HUES6 (cell line): ENCODE results near the gene ZNF879.

Experiments
- H3K27ac ChIP-seq: 2 replicates; pipeline ENCODE4 v1.7.0; 2013; ENCODE audit warnings: low read depth, mild to moderate bottlenecking, low read length, inconsistent platforms
- H3K27me3 ChIP-seq: 2 replicates; pipeline ENCODE4 v1.6.1; 2013; ENCODE audit warnings: low read length; ENCODE audit not compliant: control insufficient read depth, insufficient read depth
- H3K36me3 ChIP-seq: 2 replicates; pipeline ENCODE4 v1.6.1; 2013; ENCODE audit warnings: low read length; ENCODE audit not compliant: control insufficient read depth, insufficient read depth
- H3K4me1 ChIP-seq: 2 replicates; pipeline ENCODE4 v1.6.1; 2013; ENCODE audit warnings: low read length; ENCODE audit not compliant: control insufficient read depth, insufficient read depth
- H3K4me3 ChIP-seq: 2 replicates; pipeline ENCODE4 v1.5.1; 2013; ENCODE audit warnings: low read depth, low read length
- H3K9ac ChIP-seq: one replicate; pipeline ENCODE4 v1.6.1; 2013; ENCODE audit warnings: mild to moderate bottlenecking, low read length
- H3K9me3 ChIP-seq: 2 replicates; pipeline ENCODE4 v1.6.1; 2013; ENCODE audit warnings: low read depth, low read length; ENCODE audit not compliant: control insufficient read depth, insufficient read depth

Gene ZNF879

DNA sequence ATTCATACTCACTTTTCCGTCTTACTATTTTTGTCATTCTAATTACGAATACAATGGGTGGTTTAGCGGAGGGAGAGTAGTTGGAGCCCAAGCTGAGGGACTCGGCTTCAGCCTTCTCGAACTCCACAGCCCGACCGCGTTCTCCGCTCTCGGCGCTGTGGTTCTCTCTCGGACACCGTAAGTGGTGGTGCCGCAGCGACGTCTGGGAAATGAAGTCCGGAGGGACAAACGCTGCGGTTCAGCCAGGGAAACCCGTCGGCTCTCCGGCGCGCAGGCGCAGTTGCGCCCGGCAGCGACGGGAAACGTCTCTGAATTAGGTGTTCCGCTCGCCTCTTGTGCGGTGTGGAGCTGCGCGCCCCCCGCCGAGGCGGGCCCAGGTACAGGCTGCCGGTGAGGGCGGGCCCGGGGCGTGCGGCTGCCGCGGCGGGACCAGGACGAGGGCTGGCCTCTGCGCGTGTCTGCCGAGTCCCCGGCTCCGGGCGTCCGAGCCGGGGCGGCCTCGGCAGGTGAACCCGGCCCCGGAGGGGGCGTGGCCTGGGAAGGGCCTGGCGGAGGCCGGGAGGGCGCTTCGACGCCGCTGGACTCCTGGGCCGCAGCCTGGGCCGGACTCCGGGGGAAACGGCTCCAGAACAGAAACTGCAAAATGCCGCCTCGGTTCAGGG, at the start of gene ZNF879:
Gene ZNF879 (plus strand): TSS at position 277 of the 662 bp plus-strand sequence. CDS start 1,201 bp downstream, outside the sequence.
- Histone ChIP-seq H3K9ac (peak within 1 kb of the TSS; percentile 25), H3K27me3 (no peaks in the 10 kb centered on the region), H3K9me3 (peaks cover 41% of the 10 kb centered on the region), H3K4me1 (no peaks in the 10 kb centered on the region), H3K27ac (no peak within 1 kb of the TSS), H3K36me3 (peaks cover 22% of the 10 kb centered on the region), H3K4me3 (peak within 1 kb of the TSS; percentile 80)

GRCh38 chr5:178981381-178981780, 42.2 kb upstream of the ZNF879 start:
- Histone ChIP-seq H3K9me3 (peaks cover 82% of the 10 kb centered on the region), H3K36me3 (no peaks in the 10 kb centered on the region), H3K4me3 (no peak overlapping the region), H3K27ac (no peak overlapping the region), H3K4me1 (no peaks in the 10 kb centered on the region), H3K9ac (no peak overlapping the region), H3K27me3 (no peaks in the 10 kb centered on the region)

DNA sequence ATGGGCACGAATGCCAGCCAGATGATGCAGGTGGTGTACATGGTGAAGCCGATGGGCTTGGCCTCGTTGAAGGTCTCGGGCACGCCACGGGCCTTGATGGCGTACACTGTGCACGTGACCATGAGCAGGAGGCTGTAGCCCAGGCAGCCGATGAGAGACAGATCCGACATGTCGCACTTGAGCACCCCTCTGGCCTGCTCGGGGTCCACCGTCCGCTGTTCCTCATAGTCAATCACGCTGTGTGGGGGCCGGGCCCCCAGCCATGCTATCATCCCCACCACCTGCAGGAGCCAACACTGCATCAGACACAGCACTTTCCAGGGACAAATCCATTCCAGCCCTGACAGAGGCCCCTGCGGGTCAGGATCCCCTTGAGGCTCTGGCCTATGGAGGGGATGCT, 40.7 kb upstream of the ZNF879 start:
- H3K36me3 ChIP-seq = no peaks in the 10 kb centered on the region
- H3K27ac ChIP-seq = no peak overlapping the region
- H3K9me3 ChIP-seq = peaks cover 84% of the 10 kb centered on the region
- no peaks in the 10 kb centered on the region for H3K4me1 ChIP-seq
- H3K27me3 ChIP-seq = no peaks in the 10 kb centered on the region
- H3K9ac ChIP-seq = no peak overlapping the region
- no peak overlapping the region for H3K4me3 ChIP-seq

DNA sequence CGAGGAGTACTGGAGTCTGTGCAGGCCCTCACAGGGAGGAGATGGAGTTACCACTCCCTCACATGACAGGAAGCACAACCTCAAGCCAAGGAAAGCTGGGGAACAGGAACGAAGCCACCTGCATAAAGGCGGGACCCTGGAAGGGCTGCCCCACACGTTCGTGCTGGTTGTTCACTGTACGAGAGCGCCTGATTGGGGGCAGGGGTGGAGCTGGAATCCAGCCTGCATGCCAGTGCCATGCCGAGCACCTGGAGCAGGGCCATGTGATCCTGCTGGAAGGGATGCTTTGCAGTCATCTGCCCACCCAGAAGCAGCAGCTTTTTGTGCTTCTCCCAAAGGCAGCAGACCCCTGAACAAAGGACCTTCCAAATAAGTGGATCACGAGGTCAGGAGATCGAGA, 39.9 kb upstream of the ZNF879 start:
- H3K36me3 ChIP-seq = no peaks in the 10 kb centered on the region
- no peak overlapping the region for H3K27ac ChIP-seq
- H3K9me3 ChIP-seq = peaks cover 85% of the 10 kb centered on the region
- H3K4me1 ChIP-seq = no peaks in the 10 kb centered on the region
- no peaks in the 10 kb centered on the region for H3K27me3 ChIP-seq
- no peak overlapping the region for H3K4me3 ChIP-seq
- no peak overlapping the region for H3K9ac ChIP-seq

- H3K9me3 ChIP-seq = peaks cover 84% of the 10 kb centered on the region
- no peaks in the 10 kb centered on the region for H3K4me1 ChIP-seq
- no peak overlapping the region for H3K9ac ChIP-seq
- H3K27ac ChIP-seq = no peak overlapping the region
- no peaks in the 10 kb centered on the region for H3K27me3 ChIP-seq
- no peaks in the 10 kb centered on the region for H3K36me3 ChIP-seq
- no peak overlapping the region for H3K4me3 ChIP-seq
Observed at GRCh38 chr5:178984145-178985072, 39.2 kb upstream of the ZNF879 start.

DNA sequence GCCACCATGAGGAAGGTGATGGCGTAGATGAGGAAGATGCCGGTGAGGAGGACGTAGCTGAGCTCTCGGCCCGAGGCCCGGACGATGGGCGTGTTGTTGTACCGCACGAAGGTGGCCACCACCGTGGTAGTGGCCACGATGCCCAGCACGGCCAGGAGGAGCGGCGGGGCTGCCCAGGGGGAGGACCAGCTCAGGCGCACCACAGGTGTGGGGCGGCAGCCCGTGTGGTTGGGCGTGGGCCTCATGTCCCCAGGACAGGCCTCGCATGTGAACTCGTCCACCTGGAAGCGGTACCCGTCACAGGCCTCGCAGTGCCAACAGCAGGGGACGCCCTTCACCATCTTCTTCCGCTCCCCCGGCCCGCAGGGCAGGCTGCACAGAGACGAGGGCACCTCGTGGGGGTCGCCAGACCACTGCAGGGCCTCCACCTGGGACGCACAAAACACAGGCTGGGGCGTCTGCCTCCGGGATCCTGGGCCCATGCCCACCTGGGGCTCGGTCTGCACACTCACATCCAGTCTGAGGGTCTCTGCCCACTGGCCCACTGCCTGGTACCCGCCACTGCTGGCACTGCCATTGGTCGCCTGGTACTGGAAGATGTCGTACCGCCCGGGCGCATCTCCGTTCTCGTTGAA, 37.2 kb upstream of the ZNF879 start:
- no peak overlapping the region for H3K27ac ChIP-seq
- H3K9ac ChIP-seq = no peak overlapping the region
- no peaks in the 10 kb centered on the region for H3K4me1 ChIP-seq
- H3K9me3 ChIP-seq = peaks cover 76% of the 10 kb centered on the region
- no peaks in the 10 kb centered on the region for H3K27me3 ChIP-seq
- H3K36me3 ChIP-seq = no peaks in the 10 kb centered on the region
- H3K4me3 ChIP-seq = no peak overlapping the region

DNA sequence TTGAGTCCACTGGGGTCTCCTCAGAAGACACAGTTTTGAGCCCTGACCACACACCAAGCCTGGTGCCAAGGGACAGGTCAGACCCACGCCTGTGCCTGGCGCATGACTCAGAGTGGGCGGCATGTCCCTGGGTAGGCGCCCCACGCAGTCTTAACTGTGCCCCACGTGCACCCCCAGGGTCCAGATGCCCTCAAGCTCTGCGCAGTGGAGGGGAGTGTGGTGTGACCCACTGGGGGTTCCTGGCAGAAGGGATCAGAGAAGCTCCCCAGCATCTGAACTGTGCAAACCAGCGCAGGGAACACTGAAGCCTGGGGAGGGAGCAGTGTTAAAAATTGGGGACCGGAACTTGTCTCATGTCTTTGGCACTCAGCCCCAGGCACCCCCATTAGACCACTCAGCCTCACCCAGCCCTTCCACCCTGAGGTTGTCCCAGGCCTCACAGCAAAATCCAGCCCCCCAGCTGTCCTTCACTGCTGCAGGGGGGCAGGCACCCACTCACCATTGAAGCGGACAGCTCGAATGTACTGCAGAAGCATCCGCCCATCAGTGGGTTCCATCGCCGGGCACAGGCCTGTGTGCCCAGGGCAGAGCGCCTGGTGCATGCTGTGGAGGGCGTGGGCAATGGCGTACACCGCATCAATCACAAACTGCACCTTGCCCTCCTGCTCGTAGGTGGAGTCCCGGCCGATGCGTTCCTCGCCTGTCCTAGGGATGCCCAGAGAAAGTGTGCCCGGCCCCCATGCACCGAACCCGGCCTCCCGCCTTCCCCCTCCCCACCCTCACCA, 35.0 kb upstream of the ZNF879 start:
- H3K9me3 ChIP-seq = peaks cover 56% of the 10 kb centered on the region
- no peaks in the 10 kb centered on the region for H3K36me3 ChIP-seq
- no peak overlapping the region for H3K9ac ChIP-seq

GRCh38 chr5:178989311-178989710, 34.3 kb upstream of the ZNF879 start:
- no peak overlapping the region for H3K9ac ChIP-seq
- no peaks in the 10 kb centered on the region for H3K36me3 ChIP-seq
- peaks cover 50% of the 10 kb centered on the region for H3K9me3 ChIP-seq
- no peak overlapping the region for H3K27ac ChIP-seq
- no peaks in the 10 kb centered on the region for H3K4me1 ChIP-seq
- H3K4me3 ChIP-seq = no peak overlapping the region
- peaks cover 27% of the 10 kb centered on the region for H3K27me3 ChIP-seq

More for the DNA sequence above, 35.0 kb upstream of the ZNF879 start:
- Histone ChIP-seq H3K27ac (no peak overlapping the region), H3K4me3 (no peak overlapping the region), H3K27me3 (peaks cover 20% of the 10 kb centered on the region), H3K4me1 (no peaks in the 10 kb centered on the region)

DNA sequence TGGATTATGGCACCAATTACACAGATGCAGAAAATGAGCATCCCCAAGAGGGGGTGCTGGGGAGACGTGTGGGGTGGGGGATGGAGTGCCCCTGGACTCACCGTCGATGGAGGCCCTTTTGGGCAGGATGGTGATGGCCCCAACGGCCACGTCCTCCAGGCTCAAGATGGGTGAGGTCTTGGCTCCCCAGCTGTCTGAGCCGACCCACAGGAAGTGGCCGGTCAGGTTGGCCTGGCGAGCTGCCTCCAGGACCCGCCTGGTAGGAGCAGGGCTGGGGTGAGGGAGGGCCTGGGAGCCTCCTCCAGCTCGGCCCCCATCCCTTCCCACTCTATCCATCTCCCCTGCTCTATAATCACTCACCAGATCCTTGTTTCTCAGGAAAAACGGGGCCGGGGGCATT, 33.1 kb upstream of the ZNF879 start:
- Histone ChIP-seq H3K4me3 (no peak overlapping the region), H3K27ac (no peak overlapping the region), H3K27me3 (peaks cover 39% of the 10 kb centered on the region), H3K4me1 (peaks cover 4% of the 10 kb centered on the region; the same call in 1 of the 2 replicates), H3K9me3 (peaks cover 41% of the 10 kb centered on the region), H3K36me3 (no peaks in the 10 kb centered on the region), H3K9ac (no peak overlapping the region)

GRCh38 chr5:178991190-178992145, 32.1 kb upstream of the ZNF879 start:
- Histone ChIP-seq H3K27ac (no peak overlapping the region), H3K27me3 (peaks cover 48% of the 10 kb centered on the region), H3K4me1 (peaks cover 7% of the 10 kb centered on the region; the same call in 1 of the 2 replicates), H3K36me3 (no peaks in the 10 kb centered on the region), H3K4me3 (no peak overlapping the region), H3K9ac (no peak overlapping the region), H3K9me3 (peaks cover 32% of the 10 kb centered on the region)
